HG03108 (cell line): ENCODE results near the gene VPS52.
A peak's percentile ranks its signal among the peaks of the same experiment; 100 is the strongest.
"Not testable (repeated sequence)": the region's sequence is repeated elsewhere in the genome, so short reads cannot be mapped to it uniquely, and the experiment has no call there.

Experiments used
- ATAC-seq: cut with Tn5 transposase; IDR thresholded peaks from one replicate; pipeline ENCODE4 v1.9.1; 2021; ENCODE audit warnings: moderate library complexity; ENCODE audit not compliant: unreplicated experiment

The VPS52 gene

GRCh38 chr6:33251395-33252012 lies 20.2 kb downstream of the VPS52 start:
- ATAC-seq, result no peak

- ATAC-seq, result no peak
Observed at GRCh38 chr6:33250731-33251130, 20.9 kb downstream of the VPS52 start.

DNA sequence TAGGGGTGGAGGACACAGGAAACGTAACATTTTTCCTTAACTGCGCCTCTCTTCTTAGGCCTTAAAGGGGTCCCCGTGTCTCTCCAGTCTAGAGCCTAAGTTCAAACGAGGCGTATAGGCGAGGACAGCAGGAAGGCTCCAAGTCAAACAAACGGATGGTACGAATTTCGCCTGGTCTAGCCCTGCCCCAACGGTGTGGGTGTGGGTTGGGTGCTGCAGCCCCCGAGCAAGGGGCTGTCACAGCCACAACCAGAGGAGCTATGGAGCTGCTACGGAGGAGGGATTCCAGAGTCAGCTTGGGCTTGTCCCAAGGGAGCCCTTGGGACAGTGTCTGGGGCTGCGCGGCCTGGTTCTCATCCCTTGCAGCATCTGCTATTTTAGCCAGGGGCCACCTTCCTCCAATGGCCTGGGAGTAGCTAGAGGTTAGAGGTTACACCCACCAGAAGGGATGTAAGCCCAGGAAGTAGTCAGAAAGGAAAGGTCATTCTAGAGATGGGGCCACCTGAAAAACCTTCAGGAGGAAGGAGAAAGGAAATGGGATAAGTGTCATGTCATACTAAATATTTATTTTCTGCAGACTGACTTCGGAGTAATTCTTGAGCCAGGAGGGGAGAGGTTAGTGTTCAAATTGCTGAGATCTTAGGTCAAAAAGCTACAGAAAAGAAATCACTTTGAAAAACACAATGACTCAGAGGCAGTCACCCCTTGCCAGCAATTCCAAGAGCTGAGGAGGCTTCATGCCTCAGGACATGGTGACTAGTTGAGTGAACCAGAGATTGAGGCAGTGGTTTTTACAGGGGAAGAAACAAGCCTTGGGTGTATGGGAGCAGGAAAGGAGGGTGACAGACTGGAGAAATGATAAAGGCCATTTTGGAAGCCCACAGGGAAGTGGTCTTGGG lies 21.7 kb downstream of the VPS52 start:
- no peak for ATAC-seq

DNA sequence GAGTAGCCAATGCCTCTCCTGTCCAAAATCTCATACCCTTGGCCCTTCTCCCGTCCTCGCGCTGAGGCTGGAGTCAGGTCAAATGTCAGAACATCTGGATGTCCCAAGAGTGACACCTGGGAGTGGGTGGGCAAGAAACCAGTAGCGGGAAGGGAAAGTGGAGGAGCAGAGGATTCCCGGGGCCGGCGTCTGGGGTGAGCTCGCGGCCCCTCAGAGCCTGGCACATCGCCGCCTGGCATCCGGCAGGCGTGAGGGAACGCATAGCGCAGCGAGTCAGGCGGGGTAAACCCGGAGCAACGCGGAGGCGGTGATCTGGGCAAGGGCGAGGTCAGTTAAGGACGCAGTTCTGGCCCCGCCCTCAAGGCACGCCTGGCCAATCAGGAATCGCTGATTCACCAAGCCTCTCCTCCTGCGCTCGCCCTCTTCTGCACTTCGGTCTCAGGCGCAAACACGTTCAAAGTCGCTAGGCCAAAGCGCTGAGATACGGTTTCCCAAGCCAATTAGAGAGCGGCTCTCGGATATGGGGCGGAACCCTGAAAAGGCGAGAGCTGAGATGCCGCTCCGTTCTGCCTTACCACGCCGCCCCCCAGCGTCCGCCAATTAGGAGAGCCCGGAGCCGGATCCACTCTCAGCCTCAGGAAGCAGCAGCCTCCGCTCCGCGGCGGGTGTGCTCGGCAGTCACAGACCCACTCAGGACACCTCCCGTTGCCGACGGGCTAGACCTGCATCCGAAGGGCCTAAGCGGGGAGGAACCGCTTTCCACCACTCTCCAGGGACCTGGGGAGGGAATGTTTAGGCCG lies 22.5 kb downstream of the VPS52 start:
- ATAC-seq, result peak; percentile 84

DNA sequence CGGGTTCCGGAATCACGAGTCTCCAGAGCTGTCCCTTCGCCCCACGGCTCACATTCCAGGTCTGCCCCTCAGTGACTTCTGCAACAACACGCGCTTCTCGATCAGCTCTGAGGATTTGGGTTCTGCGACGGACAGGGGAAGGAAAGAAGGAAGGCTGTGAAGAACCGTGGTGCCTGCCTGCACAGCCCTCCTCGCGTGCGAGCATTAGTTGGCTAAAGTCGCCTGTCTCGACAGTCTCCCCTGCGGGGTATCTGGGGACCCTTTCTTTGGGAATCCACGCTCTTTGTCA lies 23.1 kb downstream of the VPS52 start:
- no peak for ATAC-seq

GRCh38 chr6:33247977-33248642 lies 23.6 kb downstream of the VPS52 start:
- peak; percentile 25 for ATAC-seq

- ATAC-seq, result no peak
Observed at GRCh38 chr6:33243476-33243875, 28.2 kb downstream of the VPS52 start.

- ATAC-seq, result no peak
Observed at GRCh38 chr6:33241968-33242367, 29.7 kb downstream of the VPS52 start.

GRCh38 chr6:33237741-33238140 lies 33.9 kb downstream of the VPS52 start:
- ATAC-seq, result no peak

DNA sequence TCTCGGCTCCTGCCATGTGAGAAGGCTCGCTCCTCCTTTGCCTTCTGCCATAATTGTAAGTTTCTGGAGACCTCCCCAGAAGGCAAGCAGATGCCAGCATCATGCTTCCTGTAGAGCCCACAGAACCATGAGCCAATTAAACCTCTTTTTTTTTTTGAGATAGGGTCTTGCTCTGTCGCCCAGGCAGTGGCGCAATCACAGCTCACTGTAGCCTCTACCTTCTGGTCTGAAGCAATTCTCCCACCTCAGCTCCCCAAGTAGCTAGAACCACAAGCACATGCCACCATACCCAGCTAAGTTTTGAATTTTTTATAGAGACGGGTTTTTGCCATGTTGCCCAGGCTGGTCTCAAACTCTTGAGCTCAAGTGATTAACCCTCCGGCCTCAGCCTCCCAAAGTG lies 34.8 kb downstream of the VPS52 start:
- no peak for ATAC-seq

- ATAC-seq, result no peak
Observed at GRCh38 chr6:33236328-33236727, 35.3 kb downstream of the VPS52 start.

- ATAC-seq, result no peak
Observed at GRCh38 chr6:33235221-33235634, 36.4 kb downstream of the VPS52 start.

DNA sequence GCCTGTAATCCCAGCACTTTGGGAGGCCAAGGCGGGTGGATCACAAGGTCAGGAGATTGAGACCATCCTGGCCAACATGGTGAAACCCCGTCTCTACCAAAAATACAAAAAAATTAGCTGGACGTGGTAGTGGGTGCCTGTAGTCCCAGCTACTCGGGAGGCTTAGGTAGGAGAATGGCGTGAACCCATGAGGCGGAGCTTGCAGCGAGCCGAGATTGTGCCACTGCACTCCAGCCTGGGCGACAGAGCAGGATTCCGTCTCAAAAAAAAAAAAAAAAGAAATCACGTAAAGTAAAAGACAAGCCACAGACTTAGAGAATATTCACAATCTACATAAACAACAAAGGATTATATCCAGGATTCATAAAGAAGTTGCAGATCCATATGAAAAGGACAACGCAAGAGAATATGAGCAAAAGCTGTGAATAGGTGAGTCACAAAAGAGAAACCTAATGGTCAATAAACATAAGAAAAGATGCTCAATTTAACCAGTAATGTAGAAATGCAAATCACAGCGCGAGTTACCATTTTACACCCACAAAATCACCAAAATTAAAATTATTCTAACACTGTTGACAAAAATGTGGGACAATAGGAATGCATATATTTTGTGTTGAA lies 45.1 kb downstream of the VPS52 start:
- not testable (repeated sequence) for ATAC-seq

DNA sequence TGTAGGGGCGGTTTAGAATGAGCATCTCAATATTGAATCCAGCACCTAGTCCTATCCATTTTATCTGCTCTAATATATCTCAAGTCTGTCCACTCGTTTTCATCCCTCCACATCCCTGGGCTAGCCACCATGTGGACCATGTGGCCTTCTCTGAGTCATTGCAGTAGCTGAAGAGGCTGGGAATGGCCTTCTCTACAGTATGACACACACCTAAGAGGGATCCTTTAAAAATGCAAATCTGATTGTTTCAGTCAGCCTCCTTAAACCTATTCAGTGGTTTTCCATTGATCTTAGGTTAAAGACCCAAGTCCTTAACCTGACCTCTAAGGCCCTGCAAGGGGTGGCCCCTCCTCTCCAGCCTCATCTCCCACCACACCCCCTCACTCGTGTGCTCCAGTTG lies 54.0 kb downstream of the VPS52 start:
- ATAC-seq, result no peak

- no peak for ATAC-seq
Observed at GRCh38 chr6:33217246-33217645, 54.4 kb downstream of the VPS52 start.

DNA sequence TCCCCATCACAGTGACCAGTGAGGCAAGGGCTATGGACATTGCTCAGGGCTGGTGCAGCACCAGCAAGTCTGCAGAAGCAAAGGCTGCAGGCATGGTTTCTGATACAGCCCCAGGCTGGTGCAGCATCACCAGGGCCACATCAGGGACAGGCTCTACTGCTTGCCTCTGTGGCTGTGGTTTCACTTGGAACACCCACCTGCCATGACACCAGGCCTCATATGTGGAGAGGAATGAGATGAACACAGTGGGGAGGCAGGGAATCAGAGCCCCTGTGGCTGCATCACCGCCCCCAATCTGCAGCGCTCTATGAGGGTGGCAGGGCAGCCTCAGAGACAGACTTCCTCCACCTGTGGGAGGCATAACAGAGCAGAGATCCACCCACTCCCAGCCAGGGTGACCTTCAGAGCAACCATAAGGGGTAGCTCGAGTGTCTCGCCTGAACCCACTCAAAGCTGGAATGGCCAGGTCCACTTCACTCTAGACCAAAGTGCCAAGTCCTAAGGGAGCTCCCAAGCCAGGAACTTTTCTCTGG lies 55.5 kb downstream of the VPS52 start:
- ATAC-seq, result no peak

DNA sequence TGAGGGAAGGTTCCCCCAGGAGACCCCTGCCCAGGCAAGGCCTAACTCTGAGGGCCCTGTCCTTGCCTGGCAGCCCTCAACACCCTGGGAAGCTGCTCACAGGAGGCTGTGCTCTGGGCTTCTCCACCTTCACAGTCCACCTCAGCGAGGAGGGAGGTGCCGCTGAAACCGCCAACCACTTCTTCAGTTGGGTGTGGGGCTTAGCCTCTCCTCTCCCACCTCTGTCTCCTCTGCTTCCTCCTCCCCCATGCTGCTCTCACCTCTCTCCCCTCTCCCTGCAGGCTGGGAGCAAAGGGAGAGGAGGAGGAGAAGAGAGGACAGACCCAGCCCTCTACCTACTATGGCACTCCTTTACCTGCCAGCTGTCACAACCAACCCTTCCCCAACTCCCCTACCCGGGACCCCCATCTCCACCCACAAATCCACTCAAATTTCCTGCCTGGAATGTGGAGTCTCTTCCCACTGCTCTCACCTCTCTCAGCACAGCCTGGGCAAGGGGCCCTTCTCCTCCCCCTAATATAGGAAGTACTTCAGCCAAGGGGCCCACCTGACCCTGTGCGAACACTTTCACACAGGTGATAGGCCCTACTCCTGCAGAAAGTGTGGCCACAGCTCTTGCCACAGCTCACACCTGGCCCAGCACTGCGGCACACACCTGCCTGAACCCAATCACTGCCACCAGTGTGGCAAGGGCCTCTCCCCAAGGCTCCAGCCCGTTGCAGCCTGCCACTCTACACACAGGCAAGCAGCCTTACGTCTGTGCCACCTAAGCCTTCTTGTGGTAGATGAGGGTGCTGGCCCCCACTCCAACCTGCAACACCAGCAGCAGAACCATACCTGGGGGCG lies 56.2 kb downstream of the VPS52 start:
- ATAC-seq, result no peak

DNA sequence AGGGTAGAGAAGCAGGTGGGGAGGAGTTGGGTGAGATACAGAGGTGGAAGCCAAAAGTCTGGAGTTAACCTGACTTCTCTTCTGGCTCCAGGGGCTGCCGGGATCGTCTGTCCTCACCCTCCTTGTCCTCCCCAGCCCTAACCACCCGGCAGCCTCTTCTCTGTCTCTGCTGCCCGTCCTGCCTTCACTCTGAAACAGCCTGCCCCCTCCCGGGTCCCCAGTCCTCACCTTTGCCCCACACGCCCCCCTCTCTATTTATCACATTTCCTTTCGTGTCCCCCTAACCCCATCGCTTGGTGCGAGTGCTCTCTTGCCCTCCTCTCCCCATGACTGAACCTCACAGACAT lies 57.7 kb downstream of the VPS52 start:
- no peak for ATAC-seq

- no peak for ATAC-seq
Observed at GRCh38 chr6:33213166-33213988, 58.3 kb downstream of the VPS52 start.
